NCI-H510A treated with DMSO at 0.1 percent for 48 hours (cell line): ENCODE data around the gene UNC13C.

Source experiments
- DNase-seq: peaks from one replicate; lab custom pipeline; 2025; lab: John Stamatoyannopoulos, UW

The UNC13C gene

GRCh38 chr15:54119051-54119450, 140.8 kb downstream of the UNC13C start:
- DNase-seq: no peak

- no peak for DNase-seq
These were observed 142.8 kb downstream of the UNC13C start for GRCh38 chr15:54120949-54121463.

DNA sequence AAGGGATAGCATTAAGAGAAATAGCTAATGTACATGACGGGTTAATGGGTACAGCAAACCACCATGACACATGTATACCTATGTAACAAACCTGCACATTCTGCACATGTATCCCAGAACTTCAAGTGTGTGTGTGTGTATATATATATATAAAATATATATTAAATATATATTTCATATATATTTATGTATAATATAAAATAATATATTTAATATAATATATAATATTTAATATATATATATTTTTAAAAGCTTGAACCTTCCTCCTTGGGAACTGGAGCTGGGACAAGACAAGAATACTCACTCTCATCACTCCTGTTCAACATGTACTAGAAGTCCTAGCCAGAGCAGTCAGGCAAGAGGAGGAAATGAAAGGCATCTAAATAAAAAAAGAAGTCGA, 149.3 kb downstream of the UNC13C start:
- DNase-seq: no peak

DNA sequence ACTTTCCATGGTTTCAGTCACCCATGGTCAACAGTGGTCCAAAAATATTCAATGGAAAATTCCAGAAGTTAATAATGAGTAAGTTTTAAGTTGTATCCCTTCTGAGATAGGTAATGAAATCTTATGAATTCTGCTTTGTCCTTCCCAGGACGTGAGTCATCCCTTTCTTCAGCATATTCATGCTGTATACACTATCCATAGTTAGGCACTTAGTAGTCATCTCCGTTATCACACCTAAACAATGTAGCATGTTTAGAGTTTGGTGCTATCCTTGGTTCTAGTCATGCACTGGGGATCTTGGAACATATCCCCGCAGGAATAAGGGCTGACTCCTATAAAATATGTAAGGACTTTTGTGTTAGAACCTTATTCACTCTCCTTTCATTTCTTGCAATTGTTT, 153.2 kb downstream of the UNC13C start:
- no peak for DNase-seq

GRCh38 chr15:54149115-54149531, 170.9 kb downstream of the UNC13C start:
- no peak for DNase-seq

DNA sequence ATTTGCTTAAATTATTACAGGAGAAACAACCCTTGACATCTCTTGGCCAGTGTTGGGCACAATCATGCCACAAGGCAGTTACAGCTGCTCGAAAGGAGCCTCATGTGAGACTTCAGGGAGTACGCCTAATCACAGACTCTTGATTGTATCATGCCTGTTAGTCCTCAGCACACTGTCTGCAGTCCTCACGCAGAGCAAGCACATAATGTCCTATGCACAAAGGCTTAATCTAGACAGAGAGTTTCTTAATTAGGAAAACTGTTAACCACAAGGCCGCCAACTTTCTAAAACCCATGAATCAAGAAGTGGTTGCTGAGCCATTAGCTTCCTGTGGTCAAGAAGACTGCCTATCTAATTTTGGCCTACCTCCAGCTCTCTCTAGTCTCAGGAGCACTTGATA, 172.0 kb downstream of the UNC13C start:
- no peak for DNase-seq

DNA sequence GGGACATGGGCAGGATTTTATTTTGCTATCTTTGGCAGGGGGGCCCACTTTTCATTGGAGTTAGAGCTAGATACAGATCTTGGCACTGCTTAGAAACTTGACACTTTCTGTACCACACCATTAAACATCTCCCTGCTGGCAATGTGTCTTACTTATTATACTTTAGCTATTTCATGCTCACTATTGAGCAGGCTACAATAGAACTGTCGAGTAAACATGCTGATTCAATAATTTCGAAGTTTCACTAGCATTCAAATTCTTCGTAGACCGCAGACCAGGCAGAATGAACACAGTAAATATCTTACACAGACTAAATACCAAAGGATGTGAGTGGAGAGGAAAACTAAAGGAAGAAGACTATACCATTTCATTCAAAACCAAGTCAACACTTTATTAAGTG, 180.8 kb downstream of the UNC13C start:
- no peak for DNase-seq

- DNase-seq: no peak
These were observed 209.1 kb downstream of the UNC13C start for GRCh38 chr15:54187325-54187724.

GRCh38 chr15:54197995-54198394, 219.8 kb downstream of the UNC13C start:
- peak; percentile 3 for DNase-seq

GRCh38 chr15:54206586-54207321, 228.5 kb downstream of the UNC13C start:
- DNase-seq: no peak

- no peak for DNase-seq
These were observed 230.5 kb downstream of the UNC13C start for GRCh38 chr15:54208786-54209185.

GRCh38 chr15:54212635-54213034, 234.4 kb downstream of the UNC13C start:
- DNase-seq: no peak

- no peak for DNase-seq
These were observed 248.2 kb downstream of the UNC13C start for GRCh38 chr15:54226455-54226854.

DNA sequence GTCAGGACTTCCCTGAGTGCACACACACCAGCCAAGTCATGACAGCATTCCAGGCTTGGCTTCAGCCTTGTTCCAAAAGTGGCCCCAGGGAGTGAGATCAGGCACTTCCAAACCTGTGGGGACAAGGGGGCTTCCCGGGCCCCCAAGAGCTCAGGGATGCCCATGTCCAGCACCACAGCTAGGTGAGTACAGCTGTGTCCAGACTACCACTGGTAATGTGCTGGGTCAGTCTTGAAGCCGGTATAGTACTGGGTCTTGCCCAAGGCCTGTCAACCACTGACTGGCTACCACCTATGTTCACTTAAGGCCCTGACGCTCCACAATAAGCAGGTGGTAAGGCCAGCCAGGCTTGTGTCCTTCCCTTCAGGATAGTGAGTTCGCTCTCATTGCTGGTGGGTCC, 249.3 kb downstream of the UNC13C start:
- no peak for DNase-seq

- DNase-seq: no peak
These were observed 272.1 kb downstream of the UNC13C start for GRCh38 chr15:54250326-54250725.

- no peak for DNase-seq
These were observed 277.9 kb downstream of the UNC13C start for GRCh38 chr15:54256190-54256589.

DNA sequence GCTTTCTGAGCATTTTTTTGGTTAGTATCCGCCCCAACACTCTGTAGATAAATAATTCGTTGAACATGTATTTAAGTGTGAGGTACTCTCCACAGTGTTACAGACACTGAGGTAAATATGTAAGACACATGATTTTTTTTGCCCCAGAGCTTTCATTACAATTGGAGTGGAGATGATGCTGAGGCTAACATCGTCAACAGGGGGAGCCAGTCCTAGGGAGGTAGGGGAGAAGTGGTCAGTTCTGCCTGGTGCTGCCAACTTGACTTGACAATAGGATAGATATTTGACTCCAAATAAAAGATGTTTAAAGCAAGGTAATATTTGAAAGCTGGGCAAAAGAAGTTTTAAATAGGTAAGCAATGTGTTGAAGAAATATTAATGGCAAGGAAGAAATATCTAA, 295.7 kb downstream of the UNC13C start:
- DNase-seq: no peak

DNA sequence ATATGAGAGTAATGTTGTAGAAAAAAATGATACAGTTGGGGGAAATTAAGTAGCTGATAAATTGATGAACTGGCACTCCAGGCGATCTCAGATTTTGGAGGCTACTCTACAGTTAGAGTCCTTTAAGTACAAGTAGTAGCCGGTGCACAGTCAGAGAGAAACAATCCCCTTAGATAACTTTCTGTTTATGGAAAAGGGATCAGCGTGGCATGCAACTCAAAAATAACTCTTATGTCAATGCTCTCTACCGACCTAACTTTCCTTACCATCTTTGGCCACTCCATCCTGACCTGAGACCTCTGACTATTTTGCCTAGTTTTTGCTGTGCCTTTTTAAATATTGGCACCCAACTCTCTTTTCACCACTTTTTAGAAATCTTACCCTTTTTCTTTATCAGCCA, 299.6 kb downstream of the UNC13C start:
- DNase-seq: no peak

GRCh38 chr15:54280726-54281125, 302.5 kb downstream of the UNC13C start:
- no peak for DNase-seq

DNA sequence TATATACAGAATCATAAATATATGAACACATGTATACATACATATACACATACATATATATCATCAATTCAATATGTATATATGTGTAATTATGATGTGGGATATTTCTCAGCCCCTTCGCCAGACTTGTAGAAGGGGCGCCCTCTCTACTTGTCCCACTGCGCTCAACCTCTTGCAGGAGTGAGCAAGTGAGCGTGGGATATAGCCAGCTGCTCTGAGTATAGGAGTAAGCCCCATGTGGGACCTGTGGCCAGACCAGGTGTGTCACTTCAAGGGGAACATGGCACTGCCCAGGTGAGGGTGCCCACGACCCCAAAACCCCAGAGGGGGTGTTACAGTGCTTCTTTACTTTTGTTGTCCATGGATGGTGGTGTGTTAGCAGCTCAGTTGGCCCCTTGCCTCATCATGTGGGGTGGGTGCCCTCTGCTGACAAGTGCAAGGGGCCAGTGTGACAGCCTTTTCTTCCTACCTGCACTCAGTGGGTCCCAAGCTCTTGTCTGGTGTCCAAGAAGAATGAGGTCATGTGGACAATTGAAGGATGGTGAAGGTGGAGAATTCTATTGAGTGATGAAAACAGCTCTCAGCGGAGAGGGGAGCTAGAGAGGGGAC, 304.1 kb downstream of the UNC13C start:
- DNase-seq: no peak

DNA sequence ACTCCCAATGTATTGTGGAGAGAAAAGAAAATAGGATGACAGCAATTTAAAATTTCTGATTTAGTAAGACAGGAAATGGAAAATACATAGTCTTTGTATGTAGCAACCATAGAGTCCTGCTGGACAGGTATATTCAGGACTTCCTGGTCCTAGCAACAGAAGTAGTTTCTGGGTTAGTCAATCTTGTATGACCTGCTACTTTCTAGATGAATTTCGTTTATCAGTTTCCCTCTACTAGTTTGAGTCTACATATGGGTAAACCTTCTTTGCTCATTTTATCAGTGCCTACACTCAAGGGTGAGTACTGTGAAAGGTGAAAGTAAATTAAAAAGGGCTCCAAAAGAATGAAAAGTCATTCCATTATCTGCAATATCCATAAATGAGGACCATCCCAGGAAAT, 309.8 kb downstream of the UNC13C start:
- no peak for DNase-seq

- DNase-seq: no peak
These were observed 311.4 kb downstream of the UNC13C start for GRCh38 chr15:54289590-54290136.

GRCh38 chr15:54298396-54298795, 320.2 kb downstream of the UNC13C start:
- DNase-seq: no peak
